GM12864 (cell line): ENCODE data around the gene MGAT5.

Experiments
- DNase-seq: peaks from one replicate; pipeline ENCODE4 v3.0.0-alpha.2; 2011; ENCODE audit warnings: low read depth
- H3K4me3 ChIP-seq: 2 replicates; pipeline ENCODE4 v1.5.1; 2011; ENCODE audit warnings: mild to moderate bottlenecking, low read depth, low read length, control low read depth
- CTCF ChIP-seq: IDR thresholded peaks from 2 replicates; pipeline ENCODE4 v1.5.1; 2011; ENCODE audit warnings: low read depth, mild to moderate bottlenecking, moderate library complexity, low read length, control low read depth, inconsistent platforms; ENCODE audit errors: missing control alignments

The MGAT5 gene

GRCh38 chr2:134379293-134379692 is 125.4 kb downstream of the MGAT5 start:
- no peak for TF ChIP-seq CTCF
- DNase-seq = no peak
- H3K4me3 ChIP-seq = no peak overlapping the region

- TF ChIP-seq CTCF = no peak
- no peak for DNase-seq
- H3K4me3 ChIP-seq = no peak overlapping the region
Observed at GRCh38 chr2:134379722-134380121, 125.8 kb downstream of the MGAT5 start.

GRCh38 chr2:134381141-134381540 is 127.3 kb downstream of the MGAT5 start:
- DNase-seq = no peak
- TF ChIP-seq CTCF = no peak
- H3K4me3 ChIP-seq = no peak overlapping the region

GRCh38 chr2:134384131-134384530 is 130.3 kb downstream of the MGAT5 start:
- no peak overlapping the region for H3K4me3 ChIP-seq
- DNase-seq = no peak
- TF ChIP-seq CTCF = no peak

- no peak for TF ChIP-seq CTCF
- no peak for DNase-seq
- H3K4me3 ChIP-seq = no peak overlapping the region
Observed at GRCh38 chr2:134385195-134385594, 131.3 kb downstream of the MGAT5 start.

GRCh38 chr2:134386310-134386709 is 132.4 kb downstream of the MGAT5 start:
- no peak for DNase-seq
- H3K4me3 ChIP-seq = no peak overlapping the region
- no peak for TF ChIP-seq CTCF

- no peak overlapping the region for H3K4me3 ChIP-seq
- TF ChIP-seq CTCF = no peak
Observed at GRCh38 chr2:134389381-134389780, 135.5 kb downstream of the MGAT5 start.

More at GRCh38 chr2:134389381-134389780, 135.5 kb downstream of the MGAT5 start:
- no peak for DNase-seq
